ENCODE data around the gene MDM2.
"Not testable (repeated sequence)": the region's sequence is repeated elsewhere in the genome, so short reads cannot be mapped to it uniquely, and the experiment has no call there.

MDM2 gene

GRCh38 chr12:68806488-68807237 is 1.3 kb upstream of the MDM2 start:
- no peaks in the 10 kb centered on the region for H3K27me3 Mint-ChIP-seq
- DNase-seq, result no peak
- peak overlapping the region; percentile 94 for H3K4me3 Mint-ChIP-seq
- no peaks in the 10 kb centered on the region for H3K9me3 Mint-ChIP-seq
- peak overlapping the region; percentile 99 for H3K27ac Mint-ChIP-seq
- H3K4me1 Mint-ChIP-seq (ENCODE audit: low read depth), result peaks cover 32% of the 10 kb centered on the region
- H3K36me3 Mint-ChIP-seq (ENCODE audit: low read depth), result peaks cover 38% of the 10 kb centered on the region

GRCh38 chr12:68807274-68807575 is 752 bp upstream of the MDM2 start:
- H3K4me1 Mint-ChIP-seq (ENCODE audit: low read depth), result peaks cover 34% of the 10 kb centered on the region
- not testable (repeated sequence) for DNase-seq, H3K9me3 Mint-ChIP-seq, H3K27me3 Mint-ChIP-seq
- H3K27ac Mint-ChIP-seq, result peak overlapping the region; percentile 99
- H3K36me3 Mint-ChIP-seq (ENCODE audit: low read depth), result peaks cover 42% of the 10 kb centered on the region
- H3K4me3 Mint-ChIP-seq, result peak overlapping the region; percentile 94

- no peaks in the 10 kb centered on the region for H3K27me3 Mint-ChIP-seq
- H3K4me3 Mint-ChIP-seq, result peak overlapping the region; percentile 94
- peak overlapping the region; percentile 99 for H3K27ac Mint-ChIP-seq
- DNase-seq, result peak; percentile 79
- peaks cover 48% of the 10 kb centered on the region for H3K4me1 Mint-ChIP-seq (ENCODE audit: low read depth)
- peaks cover 55% of the 10 kb centered on the region for H3K36me3 Mint-ChIP-seq (ENCODE audit: low read depth)
- H3K9me3 Mint-ChIP-seq, result no peaks in the 10 kb centered on the region
These were observed 612 bp downstream of the MDM2 start for GRCh38 chr12:68808388-68809189.

- Mint-ChIP-seq H3K4me3 (peak overlapping the region; percentile 94), H3K9me3 (no peaks in the 10 kb centered on the region), H3K27me3 (no peaks in the 10 kb centered on the region), H3K4me1 (ENCODE audit: low read depth) (peaks cover 53% of the 10 kb centered on the region), H3K36me3 (ENCODE audit: low read depth) (peaks cover 63% of the 10 kb centered on the region), H3K27ac (peak overlapping the region; percentile 99)
- no peak for DNase-seq
These were observed 1.4 kb downstream of the MDM2 start for GRCh38 chr12:68809190-68810026.

- Mint-ChIP-seq H3K4me1 (ENCODE audit: low read depth) (peaks cover 58% of the 10 kb centered on the region), H3K4me3 (peak overlapping the region; percentile 94), H3K36me3 (ENCODE audit: low read depth) (peaks cover 69% of the 10 kb centered on the region), H3K27ac (peak overlapping the region; percentile 77)
- H3K27me3 Mint-ChIP-seq, DNase-seq, H3K9me3 Mint-ChIP-seq: not testable (repeated sequence)
These were observed 2.0 kb downstream of the MDM2 start for GRCh38 chr12:68810027-68810389.

- Mint-ChIP-seq H3K4me1 (ENCODE audit: low read depth) (peaks cover 62% of the 10 kb centered on the region), H3K4me3 (peak overlapping the region; percentile 60), H3K36me3 (ENCODE audit: low read depth) (peaks cover 83% of the 10 kb centered on the region)
- H3K9me3 Mint-ChIP-seq, H3K27ac Mint-ChIP-seq, DNase-seq, H3K27me3 Mint-ChIP-seq: not testable (repeated sequence)
These were observed 3.6 kb downstream of the MDM2 start for GRCh38 chr12:68811573-68811972.

- Mint-ChIP-seq H3K4me1 (ENCODE audit: low read depth) (peaks cover 60% of the 10 kb centered on the region), H3K4me3 (peak overlapping the region; percentile 35), H3K9me3 (no peaks in the 10 kb centered on the region), H3K36me3 (ENCODE audit: low read depth) (peaks cover 89% of the 10 kb centered on the region), H3K27me3 (no peaks in the 10 kb centered on the region), H3K27ac (peak overlapping the region; percentile 75)
- DNase-seq, result no peak
These were observed 4.7 kb downstream of the MDM2 start for GRCh38 chr12:68812553-68813241.

- DNase-seq, result no peak
- Mint-ChIP-seq H3K9me3 (no peaks in the 10 kb centered on the region), H3K4me1 (ENCODE audit: low read depth) (peaks cover 60% of the 10 kb centered on the region), H3K27me3 (no peaks in the 10 kb centered on the region), H3K27ac (peak overlapping the region; percentile 75), H3K4me3 (peak overlapping the region; percentile 35), H3K36me3 (ENCODE audit: low read depth) (peaks cover 90% of the 10 kb centered on the region)
These were observed 5.2 kb downstream of the MDM2 start for GRCh38 chr12:68813242-68813593.

GRCh38 chr12:68814490-68815231 is 6.7 kb downstream of the MDM2 start:
- Mint-ChIP-seq H3K36me3 (ENCODE audit: low read depth) (peaks cover 87% of the 10 kb centered on the region), H3K4me3 (no peak overlapping the region), H3K27me3 (no peaks in the 10 kb centered on the region), H3K9me3 (no peaks in the 10 kb centered on the region), H3K4me1 (ENCODE audit: low read depth) (peaks cover 55% of the 10 kb centered on the region), H3K27ac (peak overlapping the region; percentile 67)
- no peak for DNase-seq

GRCh38 chr12:68815232-68815927 is 7.4 kb downstream of the MDM2 start:
- no peak overlapping the region for H3K4me3 Mint-ChIP-seq
- H3K9me3 Mint-ChIP-seq, result no peaks in the 10 kb centered on the region
- H3K27ac Mint-ChIP-seq, result peak overlapping the region; percentile 6
- no peak for DNase-seq
- H3K4me1 Mint-ChIP-seq (ENCODE audit: low read depth), result peaks cover 52% of the 10 kb centered on the region
- H3K27me3 Mint-ChIP-seq, result no peaks in the 10 kb centered on the region
- H3K36me3 Mint-ChIP-seq (ENCODE audit: low read depth), result peaks cover 87% of the 10 kb centered on the region

- Mint-ChIP-seq H3K36me3 (ENCODE audit: low read depth) (peaks cover 88% of the 10 kb centered on the region), H3K4me3 (no peak overlapping the region), H3K9me3 (no peaks in the 10 kb centered on the region), H3K27me3 (no peaks in the 10 kb centered on the region), H3K27ac (no peak overlapping the region), H3K4me1 (ENCODE audit: low read depth) (peaks cover 52% of the 10 kb centered on the region)
- DNase-seq, result no peak
These were observed 8.2 kb downstream of the MDM2 start for GRCh38 chr12:68815928-68816800.

GRCh38 chr12:68819481-68819880 is 11.5 kb downstream of the MDM2 start:
- Mint-ChIP-seq H3K4me1 (ENCODE audit: low read depth) (peaks cover 45% of the 10 kb centered on the region), H3K36me3 (ENCODE audit: low read depth) (peaks cover 87% of the 10 kb centered on the region)
- not testable (repeated sequence) for H3K27ac Mint-ChIP-seq, H3K27me3 Mint-ChIP-seq, H3K4me3 Mint-ChIP-seq, H3K9me3 Mint-ChIP-seq, DNase-seq
